C4-2B (cell line): Measurements from ENCODE around the gene ZNF418.

Experiments
- CTCF ChIP-seq: fragments of 450-650 bp; conservative IDR thresholded peaks from 2 replicates; pipeline ENCODE4 v1.5.1; 2017; ENCODE audit warnings: mild to moderate bottlenecking
- ZFX ChIP-seq: fragments of 450-650 bp; IDR thresholded peaks from 2 replicates; pipeline ENCODE4 v1.6.1; 2017

GRCh38 chr19:57888107-57888559 is 47.1 kb downstream of the ZNF418 start:
- TF ChIP-seq CTCF: no peak
- no peak for TF ChIP-seq ZFX
